Kidney glomerular epithelial cell (primary cell): ENCODE measurements around the gene AMOTL2.
A peak's percentile ranks its signal among the peaks of the same experiment; 100 is the strongest.

Source experiments
- DNase-seq: peaks from one replicate; lab custom pipeline; 2025; lab: John Stamatoyannopoulos, UW

The AMOTL2 gene

GRCh38 chr3:134374105-134374790 is at the start of gene AMOTL2:
Gene AMOTL2, minus strand, starts transcription at chr3:134374447. Its CDS starts 3,014 bp downstream, at chr3:134371433.
- DNase-seq = peak; percentile 93

GRCh38 chr3:134423153-134423552 is 48.9 kb upstream of the AMOTL2 start:
- no peak for DNase-seq

GRCh38 chr3:134419960-134420321 is 45.7 kb upstream of the AMOTL2 start:
- no peak for DNase-seq

- DNase-seq = no peak
Measured at GRCh38 chr3:134419214-134419959, 45.1 kb upstream of the AMOTL2 start.

- DNase-seq = no peak
Measured at GRCh38 chr3:134409041-134409440, 34.8 kb upstream of the AMOTL2 start.

GRCh38 chr3:134407239-134407625 is 33.0 kb upstream of the AMOTL2 start:
- no peak for DNase-seq

- no peak for DNase-seq
Measured at GRCh38 chr3:134406331-134407238, 32.3 kb upstream of the AMOTL2 start.

- DNase-seq = no peak
Measured at GRCh38 chr3:134404366-134404885, 30.2 kb upstream of the AMOTL2 start.

- no peak for DNase-seq
Measured at GRCh38 chr3:134397755-134398154, 23.5 kb upstream of the AMOTL2 start.

- DNase-seq = no peak
Measured at GRCh38 chr3:134395103-134395502, 20.9 kb upstream of the AMOTL2 start.

GRCh38 chr3:134394380-134394779 is 20.1 kb upstream of the AMOTL2 start:
- DNase-seq = no peak

- DNase-seq = no peak
Measured at GRCh38 chr3:134393074-134393473, 18.8 kb upstream of the AMOTL2 start.

GRCh38 chr3:134392336-134392983 is 18.2 kb upstream of the AMOTL2 start:
- DNase-seq = no peak

- DNase-seq = no peak
Measured at GRCh38 chr3:134389865-134390264, 15.6 kb upstream of the AMOTL2 start.

- DNase-seq = no peak
Measured at GRCh38 chr3:134388788-134389485, 14.7 kb upstream of the AMOTL2 start.

- no peak for DNase-seq
Measured at GRCh38 chr3:134388292-134388691, 14.0 kb upstream of the AMOTL2 start.

- no peak for DNase-seq
Measured at GRCh38 chr3:134387293-134387692, 13.0 kb upstream of the AMOTL2 start.

- no peak for DNase-seq
Measured at GRCh38 chr3:134384963-134385362, 10.7 kb upstream of the AMOTL2 start.

- no peak for DNase-seq
Measured at GRCh38 chr3:134381831-134382442, 7.7 kb upstream of the AMOTL2 start.

GRCh38 chr3:134381076-134381475 is 6.8 kb upstream of the AMOTL2 start:
- DNase-seq = no peak

GRCh38 chr3:134380249-134380648 is 6.0 kb upstream of the AMOTL2 start:
- no peak for DNase-seq
